HG03135 (cell line): ENCODE results near the gene PHLDA2.
"Not testable (repeated sequence)": the region's sequence is repeated elsewhere in the genome, so short reads cannot be mapped to it uniquely, and the experiment has no call there.

Source experiments
- ATAC-seq: cut with Tn5 transposase; IDR thresholded peaks from one replicate; pipeline ENCODE4 v1.9.1; 2021; ENCODE audit warnings: mild to moderate bottlenecking, moderate library complexity; ENCODE audit not compliant: unreplicated experiment

Gene PHLDA2

DNA sequence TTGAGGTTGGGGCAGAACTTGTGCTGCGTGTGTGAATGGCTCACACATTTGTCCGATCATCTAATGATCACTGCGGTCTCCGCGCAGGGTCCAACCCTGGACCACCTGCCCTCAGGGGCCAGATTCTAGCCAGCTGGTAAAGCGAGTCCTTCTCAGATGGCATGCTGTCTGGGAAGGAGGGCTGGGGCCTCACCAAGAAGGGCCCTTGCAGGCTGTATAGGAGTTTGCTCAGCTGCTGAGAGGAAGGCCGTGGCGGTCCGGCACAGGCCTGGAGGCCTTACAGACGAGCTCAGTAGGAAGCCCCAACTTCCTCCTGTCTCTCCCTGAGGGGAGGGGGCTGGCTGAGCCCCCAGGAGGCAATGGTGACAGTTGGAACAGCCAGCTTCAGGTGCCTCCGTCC, 13.7 kb downstream of the PHLDA2 start:
- no peak for ATAC-seq

GRCh38 chr11:2914455-2915195, 14.6 kb downstream of the PHLDA2 start:
- no peak for ATAC-seq

DNA sequence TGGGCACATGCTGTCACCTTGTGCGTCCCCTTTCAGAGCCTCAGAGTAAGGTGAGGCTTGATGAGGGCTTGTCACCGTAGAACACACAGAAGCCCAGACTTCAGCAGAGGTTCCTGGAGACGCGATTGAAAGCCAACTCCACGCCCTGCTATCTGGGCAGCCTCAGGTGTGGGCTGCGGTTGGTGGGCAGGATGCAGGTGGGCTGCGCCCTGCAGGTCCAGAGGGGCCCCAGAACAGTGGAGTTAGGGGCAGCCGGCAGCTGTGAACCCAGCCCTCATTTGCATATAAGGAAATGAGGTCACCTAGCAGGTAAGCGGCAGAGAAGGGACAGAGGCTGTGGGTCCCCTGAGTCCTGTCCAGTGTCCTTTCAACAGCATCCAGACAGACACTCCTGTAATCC, 15.4 kb downstream of the PHLDA2 start:
- no peak for ATAC-seq

- no peak for ATAC-seq
These were observed 16.2 kb downstream of the PHLDA2 start for GRCh38 chr11:2913019-2913431.

GRCh38 chr11:2912498-2912897, 16.7 kb downstream of the PHLDA2 start:
- ATAC-seq, result no peak

DNA sequence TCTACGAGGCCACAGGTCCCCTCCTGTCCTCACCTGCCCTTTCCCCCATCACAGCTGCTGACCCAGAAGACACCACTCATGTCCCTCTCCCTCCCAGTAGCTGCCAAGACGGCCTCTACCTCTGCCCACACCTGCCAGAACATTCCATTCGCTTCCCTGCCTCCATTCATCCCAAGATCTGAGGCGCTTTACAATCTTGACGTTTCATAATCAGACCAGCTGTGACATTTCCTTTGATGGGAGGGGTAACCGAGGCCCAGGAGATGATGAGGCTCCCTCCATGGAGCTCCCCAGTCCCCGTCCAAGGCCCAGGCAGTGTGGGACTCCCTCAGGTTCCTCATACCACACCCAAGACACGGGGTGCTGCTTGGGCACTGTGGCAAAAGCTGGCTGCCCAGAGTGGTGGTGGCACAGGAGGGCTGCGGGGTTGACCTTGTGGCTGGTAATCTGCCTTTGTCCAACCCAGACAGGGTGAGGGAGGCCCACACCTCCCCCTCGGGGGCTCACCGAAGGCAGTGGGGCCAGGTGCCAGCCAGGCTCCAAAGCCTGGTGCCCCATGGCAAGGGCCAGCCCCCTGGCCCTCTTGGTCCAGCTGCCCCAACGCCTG, 17.3 kb downstream of the PHLDA2 start:
- ATAC-seq, result no peak

DNA sequence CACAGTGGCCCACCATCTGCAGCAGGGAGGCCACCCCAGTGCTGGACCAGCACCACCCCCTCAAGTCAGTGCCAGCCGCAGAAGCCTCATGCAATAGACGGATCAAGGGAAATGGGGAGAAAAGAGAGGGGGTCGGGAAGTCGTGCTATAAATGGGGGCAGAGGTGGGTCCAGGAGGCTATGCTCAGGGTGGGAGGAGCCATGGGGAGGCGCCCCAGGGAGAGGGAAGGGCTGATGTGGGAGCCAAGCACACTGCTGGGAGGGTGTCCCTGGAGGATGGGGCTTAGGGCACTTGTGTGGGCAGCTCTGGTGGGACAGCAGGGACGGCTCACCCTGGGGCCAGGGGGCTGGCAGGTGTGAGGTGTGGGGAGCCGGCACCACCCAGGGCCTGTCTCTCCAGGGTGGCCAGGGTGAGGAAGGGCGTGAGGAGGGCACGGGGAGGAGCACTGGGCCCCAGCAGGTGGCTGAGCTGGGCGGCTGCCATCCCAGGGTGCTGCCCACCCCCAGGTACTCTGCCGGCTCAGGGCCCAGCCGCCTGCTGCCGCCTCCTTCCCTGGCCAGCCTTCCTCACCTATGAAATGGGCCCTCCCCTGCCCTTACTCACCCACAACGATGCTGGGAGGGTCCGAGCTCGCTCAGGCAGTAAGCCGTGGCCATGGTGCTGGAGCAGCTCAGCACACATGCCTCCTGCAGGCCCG, 18.0 kb downstream of the PHLDA2 start:
- ATAC-seq, result no peak

DNA sequence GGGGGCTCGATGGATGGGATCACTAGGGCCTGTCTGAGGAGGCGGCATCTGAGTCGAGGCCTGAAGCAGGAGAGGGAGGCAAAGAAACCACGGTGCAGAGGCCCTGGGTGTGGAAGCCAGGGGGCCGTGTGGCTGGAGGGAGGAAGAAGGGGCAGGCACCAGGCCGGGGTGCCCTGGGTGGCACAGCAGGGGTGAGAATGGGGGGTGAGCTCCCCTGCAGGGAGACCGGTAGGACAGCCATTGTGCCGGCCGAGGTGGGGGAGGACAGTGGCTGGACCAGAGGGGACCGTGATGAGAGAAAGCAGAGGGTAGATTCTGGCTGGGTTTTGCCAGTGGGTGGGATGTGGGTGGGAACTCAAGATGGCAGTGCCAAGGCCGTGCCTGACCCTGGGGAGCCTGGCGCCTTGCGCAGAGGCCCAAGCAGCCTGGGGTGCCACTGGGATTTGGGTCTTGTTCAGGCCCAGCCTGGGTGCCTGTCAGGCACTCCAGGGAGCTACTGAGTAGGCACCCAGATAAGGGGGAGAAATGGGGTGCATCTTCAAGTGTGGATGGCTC, 18.7 kb downstream of the PHLDA2 start:
- no peak for ATAC-seq

DNA sequence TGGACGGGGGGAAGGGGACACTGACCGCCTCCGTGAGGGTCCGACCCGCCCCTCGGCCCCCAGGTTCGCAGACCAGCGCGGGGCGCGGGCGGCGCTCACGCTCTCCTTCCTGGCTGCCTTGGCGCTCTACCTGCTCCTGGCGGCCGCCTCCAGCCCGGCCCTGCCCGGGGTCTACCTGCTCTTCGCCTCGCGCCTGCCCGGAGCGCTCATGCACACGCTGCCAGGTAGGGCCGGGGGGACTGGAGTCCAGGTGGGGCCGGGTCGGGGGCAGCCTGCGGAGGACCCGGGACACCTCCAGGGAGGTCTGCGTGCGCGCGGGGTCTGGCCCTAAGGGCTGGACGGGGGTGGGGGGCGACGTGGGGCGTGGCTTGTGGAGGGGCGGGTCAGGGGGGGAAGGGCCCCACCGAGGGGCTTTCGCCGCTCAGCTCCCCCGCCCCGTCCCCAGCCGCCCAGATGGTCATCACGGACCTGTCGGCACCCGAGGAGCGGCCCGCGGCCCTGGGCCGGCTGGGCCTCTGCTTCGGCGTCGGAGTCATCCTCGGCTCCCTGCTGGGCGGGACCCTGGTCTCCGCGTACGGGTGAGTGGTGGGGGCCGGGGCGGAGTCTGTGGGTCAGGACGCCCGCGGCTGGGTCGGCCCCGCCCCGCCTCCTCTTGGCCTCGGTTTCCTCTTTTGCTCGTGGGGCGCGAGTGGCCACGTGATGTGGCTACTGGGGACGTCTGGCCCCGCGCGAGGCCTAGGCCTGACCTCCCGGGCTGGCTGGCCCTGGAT, 19.9 kb downstream of the PHLDA2 start:
- ATAC-seq, result no peak

GRCh38 chr11:2908130-2908529, 21.1 kb downstream of the PHLDA2 start:
- ATAC-seq, result no peak

GRCh38 chr11:2905299-2905698, 23.9 kb downstream of the PHLDA2 start:
- ATAC-seq, result not testable (repeated sequence)

DNA sequence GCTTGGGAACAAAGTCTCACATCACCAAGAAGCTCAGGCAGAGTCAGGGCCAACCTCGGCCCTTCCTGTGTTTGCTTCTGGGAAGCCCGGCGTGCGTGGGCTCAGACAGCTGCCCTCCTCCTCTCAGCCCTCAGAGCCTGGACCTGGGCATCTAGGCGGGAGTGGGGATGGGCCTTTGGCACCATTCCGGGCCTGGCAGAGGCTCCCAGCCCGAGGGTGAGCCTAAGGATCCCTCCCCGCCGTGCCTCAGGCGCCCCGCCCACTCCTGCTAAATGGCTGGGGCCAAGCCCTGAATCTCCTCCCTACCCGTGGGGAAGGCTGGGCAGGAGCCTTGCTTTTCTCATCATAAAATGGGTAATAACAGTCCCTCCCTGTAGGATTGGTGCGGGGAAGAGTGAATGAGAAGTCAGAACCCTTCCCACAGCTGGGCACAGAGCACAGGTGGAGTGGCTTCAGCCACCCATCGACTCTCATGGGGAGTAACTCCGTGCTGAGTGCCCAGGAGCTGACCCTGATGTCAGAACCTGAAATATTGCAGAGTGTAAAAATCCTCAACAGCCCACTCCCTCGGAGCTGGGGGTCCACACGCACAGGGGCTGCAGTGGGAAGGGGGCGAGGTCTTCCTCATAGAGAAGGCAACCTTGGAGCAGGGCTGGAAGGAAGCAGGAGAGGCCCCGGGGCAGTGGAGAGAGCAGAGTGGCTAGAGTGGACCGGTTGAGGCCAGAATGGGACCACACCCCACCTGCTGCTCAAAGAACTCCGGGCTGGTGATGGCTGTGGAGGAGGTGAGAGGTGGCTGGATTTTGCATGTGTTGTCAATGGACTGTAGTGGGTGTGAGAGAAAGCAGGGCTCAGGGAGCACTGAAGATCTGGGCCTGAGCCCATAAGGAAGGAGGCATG, 24.8 kb downstream of the PHLDA2 start:
- no peak for ATAC-seq

GRCh38 chr11:2903672-2904011, 25.6 kb downstream of the PHLDA2 start:
- no peak for ATAC-seq

DNA sequence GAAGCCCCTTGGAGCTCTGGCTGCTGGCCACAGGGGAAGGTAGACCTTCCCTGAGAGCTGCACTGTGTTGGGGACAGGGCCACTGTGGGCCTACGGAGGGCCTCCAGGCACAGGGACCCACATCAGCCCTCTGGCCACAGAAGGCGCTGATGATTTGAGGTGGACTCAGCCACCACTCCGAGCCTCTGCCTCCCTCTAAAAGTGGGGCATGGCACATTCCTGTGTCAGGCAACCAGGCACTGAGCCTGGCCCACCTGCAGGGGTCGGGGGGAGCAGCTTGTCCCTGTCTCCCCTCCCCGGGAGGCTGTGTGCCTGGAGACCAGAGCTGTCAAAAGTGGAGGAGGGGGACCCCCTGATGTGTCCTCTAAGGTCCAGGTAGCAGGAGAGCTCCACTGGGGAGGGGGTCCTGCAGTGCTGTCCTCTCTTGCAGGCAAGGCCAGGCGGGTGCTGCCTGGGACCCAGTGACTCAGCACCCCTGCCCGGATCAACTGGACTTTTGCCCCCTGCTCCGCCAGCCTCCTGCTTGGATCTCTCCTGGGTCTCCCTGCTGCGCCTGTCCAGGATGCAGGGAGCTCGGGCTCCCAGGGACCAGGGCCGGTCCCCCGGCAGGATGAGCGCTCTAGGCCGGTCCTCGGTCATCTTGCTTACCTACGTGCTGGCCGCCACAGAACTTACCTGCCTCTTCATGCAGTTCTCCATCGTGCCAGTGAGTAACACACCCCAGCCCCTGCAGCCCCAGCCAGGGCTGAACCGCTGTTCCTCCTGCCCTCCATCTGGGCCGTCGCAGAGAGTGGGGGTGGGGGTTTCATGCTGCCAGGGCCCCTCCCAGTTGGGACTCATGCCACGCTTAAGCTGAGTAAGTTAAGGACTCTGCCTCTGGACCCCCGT, 26.2 kb downstream of the PHLDA2 start:
- ATAC-seq, result peak; percentile 11

- ATAC-seq, result peak; percentile 93
These were observed 27.1 kb downstream of the PHLDA2 start for GRCh38 chr11:2901854-2902783.

DNA sequence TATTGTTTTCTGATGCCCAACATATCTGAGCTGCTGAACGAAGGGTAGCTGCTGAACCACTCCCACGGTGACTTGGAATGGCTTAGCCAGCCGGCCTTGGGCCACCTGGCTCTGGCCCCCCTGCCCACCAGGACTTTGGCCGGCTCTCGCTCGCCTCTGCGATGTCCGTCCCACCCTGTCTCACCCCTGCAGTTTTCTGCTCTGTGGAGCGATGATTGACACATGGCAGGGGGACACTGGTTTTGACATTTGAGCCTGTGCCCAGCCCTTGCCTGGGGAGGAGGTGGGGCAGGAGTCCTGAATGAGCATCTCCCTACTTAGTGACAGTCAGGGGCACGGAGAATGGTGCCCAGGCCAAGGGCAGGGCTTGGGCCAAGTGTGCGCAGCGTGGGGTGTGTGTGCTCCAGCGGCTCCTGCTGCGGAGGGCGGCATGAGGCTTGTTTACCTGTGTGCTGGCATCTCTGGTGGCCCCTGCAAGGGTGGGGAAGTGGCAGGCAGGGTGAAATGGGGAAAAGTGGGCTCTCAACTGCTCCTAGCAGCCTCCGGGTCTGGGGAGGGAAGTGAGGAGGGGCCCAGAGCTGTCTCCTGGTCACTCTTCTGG, 27.9 kb downstream of the PHLDA2 start:
- ATAC-seq, result no peak

DNA sequence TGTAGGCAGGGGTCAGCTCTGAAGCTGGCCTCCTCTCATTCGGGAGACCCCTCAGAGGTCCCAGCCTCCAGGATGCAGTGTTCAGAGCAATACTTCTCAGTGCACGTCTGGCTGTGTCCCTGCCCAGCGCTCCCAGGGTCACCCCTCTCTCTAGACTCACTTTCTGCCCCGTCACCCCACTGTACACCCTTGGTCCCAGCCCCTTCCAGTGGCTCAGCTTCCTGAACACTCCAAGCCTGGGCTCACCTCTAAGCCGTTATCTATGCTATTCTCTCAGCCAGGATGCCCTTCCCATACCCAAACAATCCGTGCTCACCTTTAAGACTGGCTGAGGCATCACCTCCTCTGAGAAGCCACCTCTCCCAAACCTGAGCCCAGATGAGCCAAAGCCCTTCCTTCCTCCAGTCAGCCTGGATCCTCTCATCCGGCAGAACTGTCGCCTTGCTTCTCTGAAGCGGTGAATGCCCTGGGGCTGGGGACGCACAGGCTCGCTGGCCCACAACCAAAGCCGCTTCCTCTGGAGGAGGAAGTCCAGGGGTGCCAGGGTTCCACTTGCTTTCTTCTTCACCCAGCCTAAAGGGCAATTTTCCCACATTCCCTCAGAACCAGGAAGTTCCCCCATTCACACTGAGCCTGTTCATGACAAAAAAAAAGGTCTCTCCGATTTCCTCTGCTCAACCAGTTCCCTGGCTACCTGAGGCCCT, 30.0 kb downstream of the PHLDA2 start:
- no peak for ATAC-seq
